Measurements from ENCODE around the gene GALNT2. TPM values are rescaled to one million over a fixed set of nuclear protein-coding genes. Genes with fewer than 3 reads are reported as not detected.

GALNT2 gene
- polyA plus RNA-seq, 3 donors = 19.6 to 25.6 (median 23.4) TPM

GRCh38 chr1:230165536-230165935, 98.5 kb downstream of the GALNT2 start:
- whole genome bisulfite sequencing (ENCODE audit: insufficient coverage) = 100% methylated on average over 4 of the region's 4 CpGs
- Mint-ChIP-seq H3K4me1 (peaks cover 48% of the 10 kb centered on the region), H3K27ac (peak overlapping the region in 1 of 7 donors; percentile 24), H3K36me3 (peaks cover 7% of the 10 kb centered on the region in 2 donors), H3K9me3 (peaks cover 0 to 6% (median 1%) of the 10 kb centered on the region in 7 donors), H3K4me3 (no peak overlapping the region), H3K27me3 (ENCODE audit: low read depth in 3 of 3) (no peaks in the 10 kb centered on the region)
- Histone ChIP-seq H3K4me3 (replicated peaks in 1 of 3; ENCODE audit: low read depth in 2 of 3, low read length in 3 of 3) (no peak overlapping the region), H3K4me1 (ENCODE audit: control insufficient read depth in 1 of 2, insufficient read depth in 2 of 2, low read length in 2 of 2) (peaks cover 19 to 26% of the 10 kb centered on the region in 2 donors), H3K79me2 (ENCODE audit: insufficient read depth, low read length) (peaks cover 96% of the 10 kb centered on the region), H4K20me1 (ENCODE audit: insufficient read depth, low read length) (peaks cover 8% of the 10 kb centered on the region), H3K4me2 (replicated peaks; ENCODE audit: extremely low read depth, low read length, poor library complexity, severe bottlenecking) (no peak overlapping the region), H2AFZ (ENCODE audit: insufficient read depth, low read depth, low read length, poor library complexity, severe bottlenecking) (no peak overlapping the region), H3K36me3 (replicated peaks in 1 of 2; ENCODE audit: control insufficient read depth in 1 of 2, insufficient read depth in 2 of 2, low read length in 2 of 2) (no peaks in the 10 kb centered on the region), H3K27ac (ENCODE audit: low read depth in 1 of 2, low read length in 2 of 2) (peak overlapping the region in 1 of 2 donors; percentile 5), H3K9ac (ENCODE audit: insufficient read depth, low read length, poor library complexity, severe bottlenecking) (no peak overlapping the region), H3K27me3 (ENCODE audit: control insufficient read depth in 2 of 2, insufficient read depth in 2 of 2, low read length in 2 of 2) (no peaks in the 10 kb centered on the region), H3K9me3 (replicated peaks in 1 of 2; ENCODE audit: control insufficient read depth in 1 of 2, insufficient read depth in 1 of 2, low read length in 2 of 2) (no peaks in the 10 kb centered on the region)
- no peak for TF ChIP-seq CTCF (IDR thresholded peaks at IDR 0.05)
- DNase-seq = no peak
- intact Hi-C loops (cut with micrococcal nuclease) = loop anchor here in 1 of 2 donors (10.0 kb wide), 1 partner anchor 101 kb away; the partner anchor contains the start of gene GALNT2

- Histone ChIP-seq H4K20me1 (ENCODE audit: insufficient read depth, low read length) (peaks cover 4% of the 10 kb centered on the region), H3K27ac (ENCODE audit: low read depth in 1 of 2, low read length in 2 of 2) (peak overlapping the region in 1 of 2 donors; percentile 42), H3K9ac (ENCODE audit: insufficient read depth, low read length, poor library complexity, severe bottlenecking) (no peak overlapping the region), H3K79me2 (ENCODE audit: insufficient read depth, low read length) (peaks cover 97% of the 10 kb centered on the region), H3K4me2 (replicated peaks; ENCODE audit: extremely low read depth, low read length, poor library complexity, severe bottlenecking) (no peak overlapping the region), H3K4me1 (ENCODE audit: control insufficient read depth in 1 of 2, insufficient read depth in 2 of 2, low read length in 2 of 2) (peaks cover 9 to 16% of the 10 kb centered on the region in 2 donors), H2AFZ (ENCODE audit: insufficient read depth, low read depth, low read length, poor library complexity, severe bottlenecking) (no peak overlapping the region), H3K9me3 (replicated peaks in 1 of 2; ENCODE audit: control insufficient read depth in 1 of 2, insufficient read depth in 1 of 2, low read length in 2 of 2) (no peaks in the 10 kb centered on the region), H3K36me3 (replicated peaks in 1 of 2; ENCODE audit: control insufficient read depth in 1 of 2, insufficient read depth in 2 of 2, low read length in 2 of 2) (no peaks in the 10 kb centered on the region), H3K4me3 (replicated peaks in 1 of 3; ENCODE audit: low read depth in 2 of 3, low read length in 3 of 3) (no peak overlapping the region), H3K27me3 (ENCODE audit: control insufficient read depth in 2 of 2, insufficient read depth in 2 of 2, low read length in 2 of 2) (no peaks in the 10 kb centered on the region)
- TF ChIP-seq CTCF (IDR thresholded peaks at IDR 0.05) = no peak
- H3K27ac Mint-ChIP-seq = peak overlapping the region in 2 of 7 donors; percentile 60 to 61
- intact Hi-C loops (cut with micrococcal nuclease) = loop anchor here in 1 of 2 donors (2.0 to 10.0 kb wide), 2 partner anchors 102 to 506 kb away; partner anchors contain the start of gene GALNT2
- 100% methylated on average over 5 of the region's 6 CpGs for WGBS (ENCODE audit: insufficient coverage)
- peaks cover 5 to 7% of the 10 kb centered on the region in 2 donors for H3K36me3 Mint-ChIP-seq
- no peak for DNase-seq
- no peak overlapping the region for H3K4me3 Mint-ChIP-seq
- peaks cover 41% of the 10 kb centered on the region for H3K4me1 Mint-ChIP-seq
- peaks cover 0 to 6% (median 0%) of the 10 kb centered on the region in 7 donors for H3K9me3 Mint-ChIP-seq
- H3K27me3 Mint-ChIP-seq (ENCODE audit: low read depth in 3 of 3) = no peaks in the 10 kb centered on the region
These were observed 99.5 kb downstream of the GALNT2 start for GRCh38 chr1:230166366-230167132.

Data from CD14-positive monocyte (primary cell).